Raji (cell line): ENCODE results near the gene SYAP1.

Experiments used
- POLR2A ChIP-seq: IDR thresholded peaks from 2 replicates; pipeline ENCODE4 v1.6.1; 2011; ENCODE audit warnings: low read depth, low read length, control low read depth; ENCODE audit not compliant: insufficient read depth

Gene SYAP1

GRCh38 chrX:16788477-16788876 is 69.1 kb downstream of the SYAP1 start:
- TF ChIP-seq POLR2A: no peak

GRCh38 chrX:16796298-16796697 is 76.9 kb downstream of the SYAP1 start:
- TF ChIP-seq POLR2A: no peak

DNA sequence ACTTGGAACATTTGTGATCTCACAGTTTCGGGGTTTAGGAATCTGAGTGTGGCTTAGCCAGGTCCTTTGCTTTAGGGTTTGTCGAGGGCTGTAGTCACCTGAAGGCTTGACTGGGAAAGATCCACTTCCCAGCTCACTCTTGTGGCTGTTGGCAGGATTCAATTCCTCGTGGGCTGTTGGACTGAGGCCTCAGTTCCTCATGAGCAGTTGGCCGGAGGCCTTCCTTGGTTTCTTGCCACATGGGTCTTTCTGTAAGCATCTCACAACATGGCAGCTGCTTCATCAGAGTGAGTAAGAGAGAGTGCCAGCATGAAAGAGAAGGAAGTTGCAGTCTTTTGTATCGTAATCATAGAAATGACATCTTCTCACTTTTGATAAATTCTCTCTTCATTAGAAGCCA is 77.9 kb downstream of the SYAP1 start:
- TF ChIP-seq POLR2A: no peak

GRCh38 chrX:16797841-16798240 is 78.4 kb downstream of the SYAP1 start:
- TF ChIP-seq POLR2A: no peak

GRCh38 chrX:16804923-16805464 is 85.6 kb downstream of the SYAP1 start:
- 0 out of 2 replicates have a peak, but pooled peaks have one; percentile 8 for TF ChIP-seq POLR2A

DNA sequence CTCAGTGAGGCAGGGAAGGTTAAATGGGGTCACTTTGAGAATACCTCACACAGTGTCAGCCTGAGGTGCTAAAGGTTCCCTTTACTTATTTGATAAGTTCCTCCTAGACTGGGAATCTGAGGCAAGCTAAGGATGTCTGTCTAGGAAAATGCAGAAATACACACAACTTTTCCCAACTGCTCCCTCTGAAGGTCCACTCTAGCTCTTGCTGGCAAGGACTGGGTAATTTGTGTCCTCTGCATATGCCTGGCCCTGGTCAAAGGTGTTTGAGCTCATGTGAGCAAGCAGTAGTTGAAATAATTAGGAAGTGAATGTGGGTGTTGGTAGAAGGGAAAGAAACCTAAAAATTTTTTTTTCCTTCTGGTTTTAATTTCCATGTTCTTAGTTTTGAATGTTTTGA is 88.1 kb downstream of the SYAP1 start:
- no peak for TF ChIP-seq POLR2A

- TF ChIP-seq POLR2A: no peak
These were observed 88.6 kb downstream of the SYAP1 start for GRCh38 chrX:16807976-16808542.

GRCh38 chrX:16814597-16814996 is 95.2 kb downstream of the SYAP1 start:
- no peak for TF ChIP-seq POLR2A
